ENCODE measurements around the gene KRT76. TPM values are rescaled to one million over a fixed set of nuclear protein-coding genes. Genes with fewer than 3 reads are reported as not detected.

Gene KRT76
- total RNA-seq, 1 donor, result not detected

DNA sequence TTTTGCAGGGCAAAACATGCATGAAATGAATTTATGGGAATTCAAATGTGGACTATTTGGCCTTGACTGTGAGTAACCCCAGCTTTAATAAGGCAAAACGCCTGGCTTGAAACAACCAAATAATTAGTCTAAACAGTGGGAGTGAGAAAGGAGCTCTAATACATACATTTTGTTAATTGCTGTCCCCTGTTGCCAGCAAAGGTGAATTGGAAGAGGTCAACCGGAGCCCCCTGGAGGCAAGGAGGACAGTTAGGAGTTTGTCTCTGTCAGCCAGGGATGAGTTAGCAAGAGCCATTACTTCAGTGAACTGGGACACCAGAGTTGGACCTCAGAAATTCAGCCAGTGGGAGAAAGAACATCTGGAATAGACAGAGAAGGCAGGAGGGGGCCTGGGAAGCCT lies 17.4 kb downstream of the KRT76 start:
- TF ChIP-seq, protein P1, sequence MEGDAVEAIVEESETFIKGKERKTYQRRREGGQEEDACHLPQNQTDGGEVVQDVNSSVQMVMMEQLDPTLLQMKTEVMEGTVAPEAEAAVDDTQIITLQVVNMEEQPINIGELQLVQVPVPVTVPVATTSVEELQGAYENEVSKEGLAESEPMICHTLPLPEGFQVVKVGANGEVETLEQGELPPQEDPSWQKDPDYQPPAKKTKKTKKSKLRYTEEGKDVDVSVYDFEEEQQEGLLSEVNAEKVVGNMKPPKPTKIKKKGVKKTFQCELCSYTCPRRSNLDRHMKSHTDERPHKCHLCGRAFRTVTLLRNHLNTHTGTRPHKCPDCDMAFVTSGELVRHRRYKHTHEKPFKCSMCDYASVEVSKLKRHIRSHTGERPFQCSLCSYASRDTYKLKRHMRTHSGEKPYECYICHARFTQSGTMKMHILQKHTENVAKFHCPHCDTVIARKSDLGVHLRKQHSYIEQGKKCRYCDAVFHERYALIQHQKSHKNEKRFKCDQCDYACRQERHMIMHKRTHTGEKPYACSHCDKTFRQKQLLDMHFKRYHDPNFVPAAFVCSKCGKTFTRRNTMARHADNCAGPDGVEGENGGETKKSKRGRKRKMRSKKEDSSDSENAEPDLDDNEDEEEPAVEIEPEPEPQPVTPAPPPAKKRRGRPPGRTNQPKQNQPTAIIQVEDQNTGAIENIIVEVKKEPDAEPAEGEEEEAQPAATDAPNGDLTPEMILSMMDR (IDR thresholded peaks at IDR 0.05; ENCODE audit: insufficient read depth, low read depth, low read length), result no peak
- DNase-seq (ENCODE audit: low read depth), result no peak
- no peak overlapping the region for H3K4me3 ChIP-seq (ENCODE audit: low read depth, low read length)

DNA sequence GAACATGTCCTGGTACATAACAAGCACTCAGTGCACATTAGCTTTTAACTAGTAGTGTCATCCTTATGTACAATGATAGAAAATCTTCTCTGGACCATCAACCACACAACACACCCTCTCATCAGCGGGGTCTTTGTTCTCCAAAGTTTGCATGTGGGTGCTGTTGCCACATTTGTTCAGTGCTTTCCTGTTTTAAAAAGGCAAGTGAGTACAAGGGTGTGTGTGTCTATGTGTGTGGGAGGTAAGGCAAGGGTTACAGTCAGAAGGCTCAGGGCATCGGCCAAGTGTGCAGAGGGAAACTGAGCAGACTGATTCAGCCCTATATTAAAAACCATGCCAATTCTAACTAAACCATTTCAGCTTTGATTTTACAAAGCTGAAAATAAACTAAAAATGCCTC lies 17.9 kb downstream of the KRT76 start:
- H3K4me3 ChIP-seq (ENCODE audit: low read depth, low read length), result no peak overlapping the region
- TF ChIP-seq, protein P1 (IDR thresholded peaks at IDR 0.05; ENCODE audit: insufficient read depth, low read depth, low read length), result no peak
- DNase-seq (ENCODE audit: low read depth), result no peak

DNA sequence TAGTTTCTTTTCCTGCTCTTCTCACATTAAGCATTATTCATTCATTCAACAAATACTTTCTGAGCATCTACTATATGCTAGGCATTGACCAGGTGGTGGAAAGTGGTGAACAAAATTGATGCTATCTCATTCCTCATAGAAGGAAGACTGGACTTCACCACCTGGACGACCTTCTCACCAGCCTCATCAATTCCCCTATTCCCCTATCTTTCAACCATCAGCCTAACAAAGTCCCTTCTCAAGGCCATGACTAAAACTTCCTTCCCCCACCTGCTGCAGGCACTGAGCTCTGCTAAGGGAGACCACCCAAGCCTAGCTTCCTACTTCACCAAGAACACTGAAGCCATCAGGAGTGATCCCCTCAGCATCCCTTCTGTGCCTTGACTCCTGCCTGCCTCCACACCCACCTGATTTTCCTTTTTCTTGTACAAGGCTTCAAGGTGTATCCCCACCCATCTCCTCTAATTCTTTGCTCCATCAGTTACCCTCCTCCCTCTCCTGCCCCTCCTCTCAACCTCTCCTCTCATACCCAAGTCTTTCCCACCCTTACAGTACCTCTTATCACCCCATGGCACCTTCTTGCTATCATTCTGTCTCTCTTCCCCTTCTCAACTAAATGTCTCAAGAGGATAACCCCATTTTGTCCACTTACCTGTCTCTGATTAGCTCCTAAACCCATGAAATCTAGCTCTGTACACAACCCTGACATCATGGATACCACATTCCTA lies 19.5 kb downstream of the KRT76 start:
- TF ChIP-seq, protein P1 (IDR thresholded peaks at IDR 0.05; ENCODE audit: insufficient read depth, low read depth, low read length), result no peak
- DNase-seq (ENCODE audit: low read depth), result no peak

DNA sequence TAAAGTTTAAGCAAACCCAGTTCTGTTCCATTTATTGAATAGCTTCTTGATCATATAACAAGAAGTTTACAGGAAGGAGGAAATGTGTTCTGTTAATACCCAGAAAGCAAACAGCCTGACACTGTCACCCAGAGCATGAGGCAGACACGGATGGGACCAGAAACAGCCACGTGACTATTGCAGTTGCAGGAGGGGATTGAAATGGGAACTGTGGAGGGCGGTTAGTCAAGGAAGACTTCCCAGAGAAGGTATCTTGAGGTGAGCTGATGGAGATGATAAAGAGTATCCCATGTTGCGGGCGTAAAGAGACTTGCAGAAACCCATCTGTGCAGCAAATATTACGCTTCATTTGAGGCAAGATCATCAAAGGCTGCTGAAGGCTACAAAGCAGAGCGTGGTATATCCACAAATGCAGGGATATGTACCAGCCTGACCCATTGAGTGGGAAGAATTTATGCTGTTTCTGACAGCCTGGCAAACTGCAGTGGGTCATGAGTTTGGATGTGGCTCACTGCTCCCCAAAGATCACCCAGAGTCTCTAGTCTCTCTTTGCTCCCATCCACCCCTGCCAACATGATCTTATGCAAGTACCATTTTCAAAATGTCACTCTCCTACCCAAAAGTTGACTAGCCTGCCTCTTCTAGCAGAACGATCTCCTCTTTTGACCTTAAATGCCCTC lies 20.7 kb downstream of the KRT76 start:
- TF ChIP-seq, protein P1 (IDR thresholded peaks at IDR 0.05; ENCODE audit: insufficient read depth, low read depth, low read length), result no peak
- no peak for DNase-seq (ENCODE audit: low read depth)

More for the DNA sequence above, 19.5 kb downstream of the KRT76 start:
- no peak overlapping the region for H3K4me3 ChIP-seq (ENCODE audit: low read depth, low read length)

DNA sequence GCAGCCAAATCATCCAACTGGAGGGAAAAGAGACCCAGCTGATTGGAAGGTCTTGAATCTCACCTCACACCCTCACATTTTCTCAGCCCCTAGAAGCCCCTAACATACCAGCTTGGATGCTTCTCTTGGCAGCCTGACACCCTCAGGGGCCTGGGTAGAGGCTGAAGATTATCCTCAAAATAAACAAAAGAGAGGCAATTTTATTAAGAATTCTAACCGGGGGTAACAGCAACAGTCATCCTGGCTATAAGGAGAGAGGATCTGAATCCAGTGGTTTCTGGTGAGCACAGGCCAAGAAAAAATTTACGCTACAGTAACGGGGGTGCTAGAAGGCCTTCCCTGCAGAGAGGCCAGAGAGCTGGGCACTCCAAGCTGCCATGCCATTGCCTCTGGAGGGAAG lies 21.6 kb downstream of the KRT76 start:
- DNase-seq (ENCODE audit: low read depth), result no peak
- H3K4me3 ChIP-seq (ENCODE audit: low read depth, low read length), result no peak overlapping the region
- TF ChIP-seq, protein P1 (IDR thresholded peaks at IDR 0.05; ENCODE audit: insufficient read depth, low read depth, low read length), result no peak

More for the DNA sequence above, 20.7 kb downstream of the KRT76 start:
- no peak overlapping the region for H3K4me3 ChIP-seq (ENCODE audit: low read depth, low read length)

DNA sequence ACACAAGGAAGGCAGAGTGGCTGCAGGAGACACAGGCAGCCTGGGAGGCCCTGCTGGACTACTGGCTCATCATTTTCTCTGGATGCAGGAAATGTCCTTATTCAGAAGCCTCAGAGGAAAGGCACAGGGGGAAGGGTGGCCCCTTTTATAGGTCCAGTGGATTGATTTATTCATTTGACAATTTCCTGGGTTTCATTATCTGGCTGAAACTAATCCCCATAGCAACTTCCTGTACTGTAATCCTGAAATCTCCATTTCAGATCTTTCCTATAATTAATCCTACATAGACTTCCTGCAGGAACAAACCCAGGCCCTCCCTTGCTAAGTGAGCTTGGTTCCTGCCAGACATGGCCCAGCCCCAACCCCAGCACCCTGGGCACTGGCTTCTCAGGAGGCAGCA lies 23.0 kb downstream of the KRT76 start:
- TF ChIP-seq, protein P1 (IDR thresholded peaks at IDR 0.05; ENCODE audit: insufficient read depth, low read depth, low read length), result no peak
- H3K4me3 ChIP-seq (ENCODE audit: low read depth, low read length), result no peak overlapping the region
- DNase-seq (ENCODE audit: low read depth), result no peak

All from fibroblast of villous mesenchyme (primary cell).